LNCaP clone FGC (cell line): ENCODE data around the gene COPG2.

Experiments used
- DNase-seq: peaks from one replicate; pipeline ENCODE4 v3.0.0-alpha.2; 2011; ENCODE audit warnings: low read depth
- H3K4me3 ChIP-seq: 2 replicates; pipeline ENCODE4 v1.5.1; 2011; ENCODE audit warnings: mild to moderate bottlenecking, low read depth, low read length, control low read depth
- TF ChIP-seq, protein P1 (sequence below): IDR thresholded peaks from 2 replicates; pipeline ENCODE4 v1.5.1; 2012; ENCODE audit warnings: mild to moderate bottlenecking; ENCODE audit not compliant: control insufficient read depth, insufficient read depth; ENCODE audit errors: extremely low read depth

The COPG2 gene, protein sequence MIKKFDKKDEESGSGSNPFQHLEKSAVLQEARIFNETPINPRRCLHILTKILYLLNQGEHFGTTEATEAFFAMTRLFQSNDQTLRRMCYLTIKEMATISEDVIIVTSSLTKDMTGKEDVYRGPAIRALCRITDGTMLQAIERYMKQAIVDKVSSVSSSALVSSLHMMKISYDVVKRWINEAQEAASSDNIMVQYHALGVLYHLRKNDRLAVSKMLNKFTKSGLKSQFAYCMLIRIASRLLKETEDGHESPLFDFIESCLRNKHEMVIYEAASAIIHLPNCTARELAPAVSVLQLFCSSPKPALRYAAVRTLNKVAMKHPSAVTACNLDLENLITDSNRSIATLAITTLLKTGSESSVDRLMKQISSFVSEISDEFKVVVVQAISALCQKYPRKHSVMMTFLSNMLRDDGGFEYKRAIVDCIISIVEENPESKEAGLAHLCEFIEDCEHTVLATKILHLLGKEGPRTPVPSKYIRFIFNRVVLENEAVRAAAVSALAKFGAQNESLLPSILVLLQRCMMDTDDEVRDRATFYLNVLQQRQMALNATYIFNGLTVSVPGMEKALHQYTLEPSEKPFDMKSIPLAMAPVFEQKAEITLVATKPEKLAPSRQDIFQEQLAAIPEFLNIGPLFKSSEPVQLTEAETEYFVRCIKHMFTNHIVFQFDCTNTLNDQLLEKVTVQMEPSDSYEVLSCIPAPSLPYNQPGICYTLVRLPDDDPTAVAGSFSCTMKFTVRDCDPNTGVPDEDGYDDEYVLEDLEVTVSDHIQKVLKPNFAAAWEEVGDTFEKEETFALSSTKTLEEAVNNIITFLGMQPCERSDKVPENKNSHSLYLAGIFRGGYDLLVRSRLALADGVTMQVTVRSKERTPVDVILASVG

DNA sequence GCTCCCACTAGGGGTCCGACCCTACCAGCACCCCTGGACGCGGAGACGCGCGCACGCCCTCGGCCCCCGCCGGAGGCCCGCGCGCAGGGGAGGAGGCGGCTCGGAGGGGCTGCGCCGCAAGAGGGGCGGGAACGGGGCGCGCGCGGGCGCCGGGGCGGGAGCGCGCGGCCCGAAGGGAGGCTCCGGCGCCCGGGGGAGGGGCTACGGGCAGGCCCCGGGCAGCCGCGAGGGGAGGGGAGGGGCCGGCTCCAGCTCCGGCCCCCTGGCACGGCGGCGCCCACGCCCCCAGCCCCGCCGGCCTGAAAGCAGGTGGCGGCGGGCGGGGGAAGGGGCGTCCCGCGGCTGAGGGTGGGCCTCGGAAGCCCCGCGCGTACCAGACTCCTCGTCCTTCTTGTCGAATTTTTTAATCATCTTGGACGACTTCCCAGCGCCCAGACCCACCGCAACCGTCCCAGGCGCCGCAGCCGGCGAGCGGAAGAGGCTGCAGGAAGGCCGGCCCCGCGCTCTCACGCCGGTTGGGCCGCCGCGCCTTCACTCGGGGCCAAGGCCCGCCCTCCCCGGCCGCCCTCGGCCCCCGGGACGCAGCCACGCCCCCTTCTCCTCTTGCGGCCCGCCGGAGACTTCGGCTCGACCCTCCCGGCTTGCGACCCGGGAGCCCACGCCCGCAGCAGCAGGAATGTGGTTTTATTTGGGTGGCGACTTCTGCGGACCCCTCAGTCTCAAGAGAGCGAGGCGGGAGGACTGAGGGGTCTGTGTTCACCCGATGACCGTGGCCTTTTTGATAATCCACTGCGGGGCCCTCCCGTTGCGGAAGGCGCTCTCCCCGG is at the start of gene COPG2:
TSS of gene COPG2 (minus strand) at position 491 of the 827 bp plus-strand sequence. CDS start at position 411, 80 bp downstream.
- TF ChIP-seq, protein P1, sequence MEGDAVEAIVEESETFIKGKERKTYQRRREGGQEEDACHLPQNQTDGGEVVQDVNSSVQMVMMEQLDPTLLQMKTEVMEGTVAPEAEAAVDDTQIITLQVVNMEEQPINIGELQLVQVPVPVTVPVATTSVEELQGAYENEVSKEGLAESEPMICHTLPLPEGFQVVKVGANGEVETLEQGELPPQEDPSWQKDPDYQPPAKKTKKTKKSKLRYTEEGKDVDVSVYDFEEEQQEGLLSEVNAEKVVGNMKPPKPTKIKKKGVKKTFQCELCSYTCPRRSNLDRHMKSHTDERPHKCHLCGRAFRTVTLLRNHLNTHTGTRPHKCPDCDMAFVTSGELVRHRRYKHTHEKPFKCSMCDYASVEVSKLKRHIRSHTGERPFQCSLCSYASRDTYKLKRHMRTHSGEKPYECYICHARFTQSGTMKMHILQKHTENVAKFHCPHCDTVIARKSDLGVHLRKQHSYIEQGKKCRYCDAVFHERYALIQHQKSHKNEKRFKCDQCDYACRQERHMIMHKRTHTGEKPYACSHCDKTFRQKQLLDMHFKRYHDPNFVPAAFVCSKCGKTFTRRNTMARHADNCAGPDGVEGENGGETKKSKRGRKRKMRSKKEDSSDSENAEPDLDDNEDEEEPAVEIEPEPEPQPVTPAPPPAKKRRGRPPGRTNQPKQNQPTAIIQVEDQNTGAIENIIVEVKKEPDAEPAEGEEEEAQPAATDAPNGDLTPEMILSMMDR: no peak
- H3K4me3 ChIP-seq: peak within 1 kb of the TSS; percentile 78
- DNase-seq: no peak

DNA sequence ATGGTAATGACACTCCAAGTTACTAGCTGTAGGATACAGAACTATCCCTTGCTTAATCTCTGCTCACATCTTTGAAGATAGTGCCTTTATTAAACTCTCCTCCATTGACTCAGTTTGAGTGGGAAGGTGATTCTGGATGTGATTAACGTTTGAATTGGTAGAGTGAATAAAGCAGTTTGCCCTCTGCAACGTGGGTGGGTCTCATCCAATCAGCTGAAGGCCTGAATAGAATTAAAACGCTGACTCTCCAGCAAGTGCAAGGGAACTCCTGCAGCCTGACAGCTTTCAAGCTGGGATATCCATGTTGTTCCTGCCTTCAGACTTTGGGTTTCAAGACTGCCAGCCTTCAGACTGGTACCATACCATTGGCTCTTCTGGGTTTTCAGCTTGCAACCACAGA is 43.9 kb upstream of the COPG2 start:
- H3K4me3 ChIP-seq: no peak overlapping the region
- TF ChIP-seq, protein P1: no peak
- DNase-seq: no peak

DNA sequence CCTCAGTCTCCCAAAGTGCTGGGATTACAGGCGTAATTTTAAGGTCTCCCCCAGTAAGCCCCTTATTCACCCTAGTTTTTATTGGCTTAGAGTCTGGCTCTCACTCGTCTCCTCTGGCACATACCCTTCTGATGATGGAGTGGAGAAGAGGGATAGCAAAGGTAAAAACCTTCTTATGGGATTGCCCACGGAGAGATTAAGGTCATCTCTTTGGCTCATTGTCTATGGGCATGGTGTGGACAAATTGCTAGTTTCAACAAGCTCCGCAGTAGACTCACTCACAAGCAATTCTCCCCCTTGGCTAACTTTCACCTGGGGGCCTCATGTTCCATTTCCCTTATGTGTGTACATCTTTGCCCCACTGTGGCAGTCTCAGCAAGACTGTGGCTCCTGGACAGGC is 40.2 kb upstream of the COPG2 start:
- TF ChIP-seq, protein P1: no peak
- DNase-seq: no peak
- no peak overlapping the region for H3K4me3 ChIP-seq

DNA sequence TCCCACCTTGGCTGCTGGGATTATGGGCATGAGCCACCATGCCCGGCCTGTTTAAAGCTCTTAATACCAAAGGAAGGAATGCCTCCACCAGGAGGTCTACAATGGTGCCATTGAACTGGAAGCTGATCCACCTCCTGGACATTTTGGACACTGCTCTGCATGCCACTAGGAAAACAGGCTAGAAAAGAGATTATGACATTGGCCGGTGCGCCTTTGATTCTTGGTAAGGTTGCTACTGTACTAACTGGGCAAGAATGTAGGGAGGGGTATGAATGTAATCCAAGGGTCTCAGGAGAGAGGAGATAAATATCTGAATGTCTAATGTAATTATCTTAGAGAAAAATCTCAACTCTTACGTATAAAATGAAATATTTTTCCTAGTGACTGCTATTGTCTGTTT is 39.5 kb upstream of the COPG2 start:
- TF ChIP-seq, protein P1: no peak
- H3K4me3 ChIP-seq: no peak overlapping the region
- no peak for DNase-seq

DNA sequence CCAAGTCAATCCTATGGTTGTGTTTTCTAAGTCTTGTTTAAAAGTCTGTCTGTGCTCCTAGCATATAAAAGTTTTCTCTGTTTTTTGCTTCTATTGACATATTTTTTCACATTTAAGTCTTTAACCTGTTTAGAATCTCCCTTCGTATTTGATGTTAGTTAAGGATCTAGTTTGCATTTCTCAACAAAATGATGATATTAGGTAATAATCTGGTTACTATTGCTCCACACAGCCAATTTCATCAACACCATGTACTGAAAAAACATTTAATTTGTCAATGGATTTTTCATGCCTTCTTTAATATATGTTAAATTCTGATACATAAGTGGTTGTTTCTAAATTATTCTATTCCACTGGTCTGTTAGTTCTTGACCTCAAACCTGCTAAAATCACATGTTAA is 35.3 kb upstream of the COPG2 start:
- no peak for DNase-seq
- TF ChIP-seq, protein P1: no peak
- H3K4me3 ChIP-seq: no peak overlapping the region

DNA sequence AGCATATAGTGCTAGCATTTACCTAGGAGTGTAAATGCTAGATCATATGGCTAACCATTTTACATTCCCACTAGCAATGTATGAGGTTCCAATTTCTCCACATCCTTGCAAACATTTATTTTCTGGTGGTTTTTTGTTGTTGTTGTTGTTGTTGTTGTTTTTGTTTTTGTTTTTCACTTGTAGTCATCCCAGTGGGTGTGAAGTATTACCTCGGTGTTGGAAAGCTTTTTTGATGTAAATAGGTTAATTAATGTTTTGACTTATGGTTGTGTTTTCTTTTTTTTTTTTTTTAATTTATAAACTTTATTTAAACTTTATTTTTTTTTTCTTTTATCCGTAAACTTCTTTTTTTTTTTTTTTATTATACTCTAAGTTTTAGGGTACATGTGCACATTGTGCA is 33.1 kb upstream of the COPG2 start:
- TF ChIP-seq, protein P1: no peak
- no peak for DNase-seq
- no peak overlapping the region for H3K4me3 ChIP-seq
